Keratinocyte (primary cell): ENCODE data around the gene TOR1B.

Experiments
- CTCF ChIP-seq, 3 experiments: IDR thresholded peaks in 1 of 3; conservative IDR thresholded peaks in 1 of 3; optimal IDR thresholded peaks in 1 of 3; 2 replicates in 2 of 3; 3 replicates in 1 of 3; pipeline versions ENCODE3 to v1.5.1; 2011; ENCODE audit warnings: low read length in 3 of 3, mild to moderate bottlenecking in 3 of 3, moderate library complexity in 2 of 3, control low read depth in 1 of 3, inconsistent platforms in 1 of 3; ENCODE audit not compliant: insufficient read depth in 2 of 3; ENCODE audit errors: extremely low read depth in 1 of 3
- EZH2 ChIP-seq: IDR thresholded peaks from one replicate; pipeline ENCODE4 v1.6.1; 2012; ENCODE audit warnings: inconsistent platforms, mild to moderate bottlenecking, low read length, moderate library complexity

GRCh38 chr9:129765764-129766317 is 37.1 kb upstream of the TOR1B start:
- TF ChIP-seq EZH2 (no peak), CTCF (optimal IDR thresholded peaks at IDR 0.05 in 1 of 3, IDR thresholded peaks at IDR 0.05 in 1 of 3, conservative IDR thresholded peaks at IDR 0.05 in 1 of 3; ENCODE audit: extremely low read depth in 1 of 3, insufficient read depth in 2 of 3, low read length in 3 of 3) (no peak)
